ENCODE measurements around the gene HSPA4.

DNA sequence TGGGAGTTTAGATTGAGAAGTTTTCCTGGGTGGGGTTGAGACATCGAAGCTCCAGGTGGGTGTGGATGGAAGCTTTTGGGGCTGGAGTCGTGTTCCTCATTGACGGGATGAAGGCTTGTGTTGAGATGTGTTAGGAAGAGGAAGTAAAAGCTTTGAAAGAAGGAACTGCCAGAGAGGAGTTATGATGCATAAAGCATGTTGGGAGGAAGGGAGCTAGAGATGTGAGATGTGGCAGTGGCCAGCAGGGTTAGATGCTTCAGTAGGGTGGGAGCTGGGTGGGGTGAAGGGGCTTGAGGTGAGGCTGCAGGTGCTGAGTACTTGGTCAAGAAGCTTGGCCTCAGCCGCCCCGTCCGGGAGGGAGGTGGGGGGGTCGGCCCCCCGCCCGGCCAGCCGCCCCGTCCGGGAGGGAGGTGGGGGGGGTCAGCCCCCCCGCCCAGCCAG, 56.7 kb downstream of the HSPA4 start:
- no peak for TF ChIP-seq TAF1 (IDR thresholded peaks at IDR 0.05; ENCODE audit: borderline replicate concordance, insufficient read depth, low read length)
- TF ChIP-seq POLR2AphosphoS5 (IDR thresholded peaks at IDR 0.05; ENCODE audit: low read depth, low read length), result no peak
- no peak for TF ChIP-seq SIN3A (IDR thresholded peaks at IDR 0.05; ENCODE audit: borderline replicate concordance, insufficient read depth, low read length)
- TF ChIP-seq, protein P1, sequence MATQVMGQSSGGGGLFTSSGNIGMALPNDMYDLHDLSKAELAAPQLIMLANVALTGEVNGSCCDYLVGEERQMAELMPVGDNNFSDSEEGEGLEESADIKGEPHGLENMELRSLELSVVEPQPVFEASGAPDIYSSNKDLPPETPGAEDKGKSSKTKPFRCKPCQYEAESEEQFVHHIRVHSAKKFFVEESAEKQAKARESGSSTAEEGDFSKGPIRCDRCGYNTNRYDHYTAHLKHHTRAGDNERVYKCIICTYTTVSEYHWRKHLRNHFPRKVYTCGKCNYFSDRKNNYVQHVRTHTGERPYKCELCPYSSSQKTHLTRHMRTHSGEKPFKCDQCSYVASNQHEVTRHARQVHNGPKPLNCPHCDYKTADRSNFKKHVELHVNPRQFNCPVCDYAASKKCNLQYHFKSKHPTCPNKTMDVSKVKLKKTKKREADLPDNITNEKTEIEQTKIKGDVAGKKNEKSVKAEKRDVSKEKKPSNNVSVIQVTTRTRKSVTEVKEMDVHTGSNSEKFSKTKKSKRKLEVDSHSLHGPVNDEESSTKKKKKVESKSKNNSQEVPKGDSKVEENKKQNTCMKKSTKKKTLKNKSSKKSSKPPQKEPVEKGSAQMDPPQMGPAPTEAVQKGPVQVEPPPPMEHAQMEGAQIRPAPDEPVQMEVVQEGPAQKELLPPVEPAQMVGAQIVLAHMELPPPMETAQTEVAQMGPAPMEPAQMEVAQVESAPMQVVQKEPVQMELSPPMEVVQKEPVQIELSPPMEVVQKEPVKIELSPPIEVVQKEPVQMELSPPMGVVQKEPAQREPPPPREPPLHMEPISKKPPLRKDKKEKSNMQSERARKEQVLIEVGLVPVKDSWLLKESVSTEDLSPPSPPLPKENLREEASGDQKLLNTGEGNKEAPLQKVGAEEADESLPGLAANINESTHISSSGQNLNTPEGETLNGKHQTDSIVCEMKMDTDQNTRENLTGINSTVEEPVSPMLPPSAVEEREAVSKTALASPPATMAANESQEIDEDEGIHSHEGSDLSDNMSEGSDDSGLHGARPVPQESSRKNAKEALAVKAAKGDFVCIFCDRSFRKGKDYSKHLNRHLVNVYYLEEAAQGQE (IDR thresholded peaks at IDR 0.05; ENCODE audit: insufficient read depth in 1 of 2, low read depth in 2 of 2, low read length in 2 of 2), result no peak
